HEK293T (cell line): ENCODE results near the gene GOLPH3.

Experiments
- ARNT ChIP-seq: fragments of 450-650 bp; IDR thresholded peaks from 2 replicates; pipeline ENCODE4 v1.6.1; 2017; ENCODE audit warnings: mild to moderate bottlenecking
- BHLHE40 ChIP-seq: fragments of 450-650 bp; IDR thresholded peaks from 2 replicates; pipeline ENCODE4 v1.6.1; 2016; ENCODE audit warnings: mild to moderate bottlenecking, moderate library complexity, borderline replicate concordance
- ELF4 ChIP-seq: fragments of 450-650 bp; IDR thresholded peaks from 2 replicates; pipeline ENCODE4 v1.6.1; 2017; ENCODE audit warnings: antibody characterized with exemption
- FOXA1 ChIP-seq: fragments of 450-650 bp; IDR thresholded peaks from 2 replicates; pipeline ENCODE4 v1.6.1; 2016; ENCODE audit warnings: mild to moderate bottlenecking
- FOXK2 ChIP-seq: fragments of 450-650 bp; IDR thresholded peaks from 2 replicates; pipeline ENCODE4 v1.6.1; 2016; ENCODE audit warnings: mild to moderate bottlenecking
- FOXM1 ChIP-seq: fragments of 450-650 bp; IDR thresholded peaks from 2 replicates; pipeline ENCODE4 v1.6.1; 2017; ENCODE audit warnings: mild to moderate bottlenecking, borderline replicate concordance
- HDGF ChIP-seq: fragments of 450-650 bp; IDR thresholded peaks from 2 replicates; pipeline ENCODE4 v1.6.1; 2017; ENCODE audit warnings: antibody characterized with exemption, borderline replicate concordance
- L3MBTL2 ChIP-seq: fragments of 450-650 bp; conservative IDR thresholded peaks from 2 replicates; pipeline ENCODE4 v1.6.1; 2016; ENCODE audit warnings: mild to moderate bottlenecking
- SUZ12 ChIP-seq: fragments of 450-650 bp; IDR thresholded peaks from 2 replicates; pipeline ENCODE4 v1.6.1; 2016; ENCODE audit warnings: mild to moderate bottlenecking
- TARDBP ChIP-seq: fragments of 450-650 bp; IDR thresholded peaks from 2 replicates; pipeline ENCODE4 v1.6.1; 2016
- ZNF384 ChIP-seq: fragments of 450-650 bp; IDR thresholded peaks from 2 replicates; pipeline ENCODE4 v1.6.1; 2016
- TF ChIP-seq, protein P1 (sequence below): fragments of 450-650 bp; IDR thresholded peaks from 2 replicates; pipeline ENCODE4 v1.6.1; 2016

- no peak for TF ChIP-seq ELF4
- no peak for TF ChIP-seq FOXK2
- TF ChIP-seq ARNT, result no peak
- TF ChIP-seq HDGF, result no peak
- no peak for TF ChIP-seq SUZ12
- no peak for TF ChIP-seq TARDBP
- no peak for TF ChIP-seq BHLHE40
- TF ChIP-seq L3MBTL2, result no peak
- TF ChIP-seq, protein P1, sequence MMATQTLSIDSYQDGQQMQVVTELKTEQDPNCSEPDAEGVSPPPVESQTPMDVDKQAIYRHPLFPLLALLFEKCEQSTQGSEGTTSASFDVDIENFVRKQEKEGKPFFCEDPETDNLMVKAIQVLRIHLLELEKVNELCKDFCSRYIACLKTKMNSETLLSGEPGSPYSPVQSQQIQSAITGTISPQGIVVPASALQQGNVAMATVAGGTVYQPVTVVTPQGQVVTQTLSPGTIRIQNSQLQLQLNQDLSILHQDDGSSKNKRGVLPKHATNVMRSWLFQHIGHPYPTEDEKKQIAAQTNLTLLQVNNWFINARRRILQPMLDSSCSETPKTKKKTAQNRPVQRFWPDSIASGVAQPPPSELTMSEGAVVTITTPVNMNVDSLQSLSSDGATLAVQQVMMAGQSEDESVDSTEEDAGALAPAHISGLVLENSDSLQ, result no peak
- no peak for TF ChIP-seq ZNF384
- TF ChIP-seq FOXA1, result no peak
- no peak for TF ChIP-seq FOXM1
Measured at GRCh38 chr5:32115985-32116384, 58.1 kb downstream of the GOLPH3 start.
